ENCODE data around the gene PCDHA9. TPM values are rescaled to one million over a fixed set of nuclear protein-coding genes. Genes with fewer than 3 reads are reported as not detected.

Gene PCDHA9
- total and polyA plus RNA-seq, 2 of the 4 experiments (the other 2 are of a cell fraction): under 0.01 TPM; not detected in 1

DNA sequence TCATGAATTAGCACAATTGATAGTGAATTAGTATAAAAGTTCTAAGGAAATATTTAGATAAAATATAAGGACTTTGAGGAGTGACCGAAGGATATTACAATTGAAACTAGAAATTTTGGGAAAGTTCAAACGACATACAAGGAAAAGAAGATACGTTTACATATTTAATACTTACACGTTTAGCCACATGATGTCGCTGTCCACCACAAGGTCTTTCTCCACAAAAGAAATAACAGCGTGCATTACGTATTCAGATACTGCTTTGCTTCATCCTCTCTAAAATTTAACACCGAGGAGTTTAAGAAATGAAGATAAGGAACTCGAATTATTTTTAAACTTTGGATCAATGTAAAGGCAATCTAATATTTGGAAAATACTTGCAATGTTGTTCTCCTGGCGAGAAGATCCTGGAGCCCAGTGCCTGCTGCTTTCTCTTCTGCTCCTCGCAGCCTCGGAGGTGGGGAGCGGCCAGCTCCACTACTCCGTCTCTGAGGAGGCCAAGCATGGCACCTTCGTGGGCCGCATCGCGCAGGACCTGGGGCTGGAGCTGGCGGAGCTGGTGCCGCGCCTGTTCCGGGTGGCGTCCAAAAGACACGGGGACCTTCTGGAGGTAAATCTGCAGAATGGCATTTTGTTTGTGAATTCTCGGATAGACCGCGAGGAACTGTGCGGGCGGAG lies 47.2 kb upstream of the PCDHA9 start, which contains the start of gene PCDHA3:
Gene PCDHA3 (plus strand): TSS at position 242 of the 678 bp plus-strand sequence.
- Histone ChIP-seq H3K27me3 (ENCODE audit: control insufficient read depth, insufficient read depth, low read length) (no peaks in the 10 kb centered on the region), H3K4ac (ENCODE audit: low read depth, low read length) (no peak within 1 kb of the TSS), H2AK5ac (ENCODE audit: low read depth, low read length) (no peak within 1 kb of the TSS), H3K4me2 (ENCODE audit: low read depth, low read length) (peak within 1 kb of the TSS; percentile 50), H2AFZ (replicated peaks; ENCODE audit: low read length, poor library complexity) (no peak within 1 kb of the TSS), H4K5ac (ENCODE audit: low read depth, low read length) (no peak within 1 kb of the TSS), H2BK20ac (ENCODE audit: low read depth, low read length) (no peak within 1 kb of the TSS), H3K9me1 (ENCODE audit: insufficient read depth, low read length) (no peaks in the 10 kb centered on the region), H2AK9ac (replicated peaks; ENCODE audit: low read depth, low read length, poor library complexity) (no peak within 1 kb of the TSS), H3K18ac (ENCODE audit: low read depth, low read length) (no peak within 1 kb of the TSS), H3K56ac (ENCODE audit: extremely low read depth, insufficient read depth, low read length) (no peak within 1 kb of the TSS), H3K9me3 (ENCODE audit: control insufficient read depth, insufficient read depth, low read length) (peaks cover 26% of the 10 kb centered on the region), H3K14ac (replicated peaks; ENCODE audit: low read depth, low read length) (no peak within 1 kb of the TSS), H2BK15ac (ENCODE audit: low read depth, low read length) (no peak within 1 kb of the TSS), H2BK5ac (ENCODE audit: low read depth, low read length, poor library complexity, severe bottlenecking) (no peak within 1 kb of the TSS), H3K4me1 (ENCODE audit: control insufficient read depth, insufficient read depth, low read length) (no peaks in the 10 kb centered on the region), H3K4me3 (ENCODE audit: insufficient read depth, low read depth, low read length) (peak within 1 kb of the TSS; percentile 36; the same call in 1 of the 2 replicates), H3K23ac (ENCODE audit: low read depth, low read length) (no peak within 1 kb of the TSS), H3K9ac (ENCODE audit: low read depth, low read length) (no peak within 1 kb of the TSS), H4K91ac (ENCODE audit: insufficient read depth, low read depth, low read length) (no peak within 1 kb of the TSS), H3K36me3 (ENCODE audit: control insufficient read depth, insufficient read depth, low read length) (no peaks in the 10 kb centered on the region), H4K20me1 (ENCODE audit: insufficient read depth, low read length) (no peaks in the 10 kb centered on the region), H3K27ac (ENCODE audit: insufficient read depth, low read length) (no peak within 1 kb of the TSS), H4K8ac (ENCODE audit: low read depth in 2 of 2, low read length in 2 of 2) (no peak within 1 kb of the TSS), H2BK120ac (ENCODE audit: low read depth, low read length) (no peak within 1 kb of the TSS), H3K79me1 (ENCODE audit: low read depth in 1 of 2, low read length in 2 of 2) (no peaks in the 10 kb centered on the region)
- peak; percentile 1 for DNase-seq
- no peak for ATAC-seq (ENCODE audit: low read depth)
- POLR2A ChIA-PET (ENCODE audit: unreplicated experiment): no interaction called here
- WGBS, 2 experiments (ENCODE audit: extremely low coverage in 2 of 2, insufficient read length in 1 of 2): 30% methylated on average over 6 of the region's 29 CpGs; no CpG with 5 or more reads in 1 of the 2 experiments
- CTCF ChIA-PET: no interaction called here
- TF ChIP-seq RCOR1 (IDR thresholded peaks at IDR 0.05; ENCODE audit: insufficient replicate concordance, low read length): no peak
- TF ChIP-seq, protein P1, sequence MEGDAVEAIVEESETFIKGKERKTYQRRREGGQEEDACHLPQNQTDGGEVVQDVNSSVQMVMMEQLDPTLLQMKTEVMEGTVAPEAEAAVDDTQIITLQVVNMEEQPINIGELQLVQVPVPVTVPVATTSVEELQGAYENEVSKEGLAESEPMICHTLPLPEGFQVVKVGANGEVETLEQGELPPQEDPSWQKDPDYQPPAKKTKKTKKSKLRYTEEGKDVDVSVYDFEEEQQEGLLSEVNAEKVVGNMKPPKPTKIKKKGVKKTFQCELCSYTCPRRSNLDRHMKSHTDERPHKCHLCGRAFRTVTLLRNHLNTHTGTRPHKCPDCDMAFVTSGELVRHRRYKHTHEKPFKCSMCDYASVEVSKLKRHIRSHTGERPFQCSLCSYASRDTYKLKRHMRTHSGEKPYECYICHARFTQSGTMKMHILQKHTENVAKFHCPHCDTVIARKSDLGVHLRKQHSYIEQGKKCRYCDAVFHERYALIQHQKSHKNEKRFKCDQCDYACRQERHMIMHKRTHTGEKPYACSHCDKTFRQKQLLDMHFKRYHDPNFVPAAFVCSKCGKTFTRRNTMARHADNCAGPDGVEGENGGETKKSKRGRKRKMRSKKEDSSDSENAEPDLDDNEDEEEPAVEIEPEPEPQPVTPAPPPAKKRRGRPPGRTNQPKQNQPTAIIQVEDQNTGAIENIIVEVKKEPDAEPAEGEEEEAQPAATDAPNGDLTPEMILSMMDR (conservative IDR thresholded peaks at IDR 0.05; ENCODE audit: low read depth, low read length): peak; percentile 30
- dilution Hi-C loops (cut with HindIII; ENCODE audit: low sequenced_read_pairs, unreplicated experiment) (no loop called here), intact Hi-C loops (cut with micrococcal nuclease) (no loop called here), in situ Hi-C loops (cut with MboI; ENCODE audit: low sequenced_read_pairs) (no loop called here)
- BruUV-seq (replicated peaks): no TSS peak
